GM19397 (cell line): ENCODE measurements around the gene DLD.
A peak's percentile ranks its signal among the peaks of the same experiment; 100 is the strongest.
"Not testable (repeated sequence)": the region's sequence is repeated elsewhere in the genome, so short reads cannot be mapped to it uniquely, and the experiment has no call there.

ENCODE experiments used
- ATAC-seq: cut with Tn5 transposase; IDR thresholded peaks from one replicate; pipeline ENCODE4 v1.9.1; 2021; ENCODE audit warnings: mild to moderate bottlenecking, moderate library complexity; ENCODE audit not compliant: unreplicated experiment

Gene DLD

GRCh38 chr7:107874111-107874510, 16.9 kb upstream of the DLD start:
- ATAC-seq = no peak

GRCh38 chr7:107874605-107875446, 16.2 kb upstream of the DLD start:
- ATAC-seq = no peak

- ATAC-seq = no peak
Measured at GRCh38 chr7:107876916-107877315, 14.1 kb upstream of the DLD start.

- ATAC-seq = no peak
Measured at GRCh38 chr7:107877731-107878382, 13.1 kb upstream of the DLD start.

GRCh38 chr7:107878636-107879035, 12.3 kb upstream of the DLD start:
- ATAC-seq = no peak

- ATAC-seq = no peak
Measured at GRCh38 chr7:107879400-107880035, 11.5 kb upstream of the DLD start.

- no peak for ATAC-seq
Measured at GRCh38 chr7:107882766-107883165, 8.2 kb upstream of the DLD start.

GRCh38 chr7:107884066-107884818, 6.7 kb upstream of the DLD start:
- no peak for ATAC-seq

GRCh38 chr7:107887827-107888226, 3.2 kb upstream of the DLD start:
- not testable (repeated sequence) for ATAC-seq

- no peak for ATAC-seq
Measured at GRCh38 chr7:107889992-107890391, 991 bp upstream of the DLD start.

GRCh38 chr7:107890493-107890961, 456 bp upstream of the DLD start:
- no peak for ATAC-seq

- ATAC-seq = peak; percentile 17
Measured at GRCh38 chr7:107891636-107892366, 818 bp downstream of the DLD start.

- not testable (repeated sequence) for ATAC-seq
Measured at GRCh38 chr7:107892367-107892741, 1.4 kb downstream of the DLD start.

GRCh38 chr7:107898997-107899594, 8.1 kb downstream of the DLD start:
- no peak for ATAC-seq

GRCh38 chr7:107900496-107901015, 9.6 kb downstream of the DLD start:
- no peak for ATAC-seq

GRCh38 chr7:107902381-107902780, 11.4 kb downstream of the DLD start:
- ATAC-seq = no peak

- ATAC-seq = no peak
Measured at GRCh38 chr7:107907790-107908189, 16.8 kb downstream of the DLD start.

GRCh38 chr7:107909445-107909844, 18.5 kb downstream of the DLD start:
- ATAC-seq = no peak

- no peak for ATAC-seq
Measured at GRCh38 chr7:107911981-107912380, 21.0 kb downstream of the DLD start.

- ATAC-seq = no peak
Measured at GRCh38 chr7:107913851-107914250, 22.9 kb downstream of the DLD start.
